HEK293T (cell line): ENCODE results near the gene MLLT3.

Experiments
- CTCF ChIA-PET: fragments of 350-600 bp; formaldehyde crosslinking; extraction: SDS; loops from one replicate; lab custom pipeline; 2021; ENCODE audit warnings: antibody characterized with exemption, inconsistent platforms; lab: Yijun Ruan, JAX
- POLR2A ChIA-PET: fragments of 350-600 bp; formaldehyde crosslinking; extraction: SDS; loops from one replicate; lab custom pipeline; 2020; ENCODE audit warnings: antibody characterized with exemption, inconsistent platforms; lab: Yijun Ruan, JAX
- DNase-seq: peaks from one replicate; pipeline ENCODE4 v3.0.0; 2012; ENCODE audit warnings: mixed read lengths; ENCODE audit errors: extremely low spot score
- ARNT ChIP-seq: fragments of 450-650 bp; IDR thresholded peaks from 2 replicates; pipeline ENCODE4 v1.6.1; 2017; ENCODE audit warnings: mild to moderate bottlenecking
- BHLHE40 ChIP-seq: fragments of 450-650 bp; IDR thresholded peaks from 2 replicates; pipeline ENCODE4 v1.6.1; 2016; ENCODE audit warnings: mild to moderate bottlenecking, moderate library complexity, borderline replicate concordance
- CTBP1 ChIP-seq: fragments of 450-650 bp; IDR thresholded peaks from 2 replicates; pipeline ENCODE4 v1.6.1; 2016; ENCODE audit warnings: borderline replicate concordance
- ELF4 ChIP-seq: fragments of 450-650 bp; IDR thresholded peaks from 2 replicates; pipeline ENCODE4 v1.6.1; 2017; ENCODE audit warnings: antibody characterized with exemption
- FOXA1 ChIP-seq: fragments of 450-650 bp; IDR thresholded peaks from 2 replicates; pipeline ENCODE4 v1.6.1; 2016; ENCODE audit warnings: mild to moderate bottlenecking
- FOXK2 ChIP-seq: fragments of 450-650 bp; IDR thresholded peaks from 2 replicates; pipeline ENCODE4 v1.6.1; 2016; ENCODE audit warnings: mild to moderate bottlenecking
- FOXM1 ChIP-seq: fragments of 450-650 bp; IDR thresholded peaks from 2 replicates; pipeline ENCODE4 v1.6.1; 2017; ENCODE audit warnings: mild to moderate bottlenecking, borderline replicate concordance
- HDGF ChIP-seq: fragments of 450-650 bp; IDR thresholded peaks from 2 replicates; pipeline ENCODE4 v1.6.1; 2017; ENCODE audit warnings: antibody characterized with exemption, borderline replicate concordance
- L3MBTL2 ChIP-seq: fragments of 450-650 bp; conservative IDR thresholded peaks from 2 replicates; pipeline ENCODE4 v1.6.1; 2016; ENCODE audit warnings: mild to moderate bottlenecking
- LEF1 ChIP-seq: fragments of 450-650 bp; IDR thresholded peaks from 2 replicates; pipeline ENCODE4 v1.6.1; 2017; ENCODE audit warnings: mild to moderate bottlenecking, borderline replicate concordance
- NFRKB ChIP-seq: fragments of 450-650 bp; IDR thresholded peaks from 2 replicates; pipeline ENCODE4 v1.6.1; 2016; ENCODE audit warnings: mild to moderate bottlenecking, moderate library complexity
- PKNOX1 ChIP-seq: fragments of 450-650 bp; IDR thresholded peaks from 2 replicates; pipeline ENCODE4 v1.6.1; 2016
- SP1 ChIP-seq: fragments of 450-650 bp; IDR thresholded peaks from 2 replicates; pipeline ENCODE4 v1.6.1; 2017
- SUZ12 ChIP-seq: fragments of 450-650 bp; IDR thresholded peaks from 2 replicates; pipeline ENCODE4 v1.6.1; 2016; ENCODE audit warnings: mild to moderate bottlenecking
- TARDBP ChIP-seq: fragments of 450-650 bp; IDR thresholded peaks from 2 replicates; pipeline ENCODE4 v1.6.1; 2016
- ZNF384 ChIP-seq: fragments of 450-650 bp; IDR thresholded peaks from 2 replicates; pipeline ENCODE4 v1.6.1; 2016

MLLT3 gene

GRCh38 chr9:20557285-20557684 lies 65.0 kb downstream of the MLLT3 start:
- TF ChIP-seq ELF4 = no peak
- DNase-seq = no peak
- POLR2A ChIA-PET = no interaction called here
- CTCF ChIA-PET = no interaction called here

- no peak for DNase-seq
- TF ChIP-seq ZNF384 = no peak
- TF ChIP-seq ELF4 = no peak
- no peak for TF ChIP-seq BHLHE40
- TF ChIP-seq FOXM1 = no peak
- TF ChIP-seq L3MBTL2 = 0 out of 2 replicates have a peak, but pooled peaks have one; percentile 0
- ChIA-PET POLR2A (interaction anchor here (0.7 kb wide), 1 partner anchor 1001 kb away, joined by 4 read pairs; no protein-coding TSS in a partner anchor), CTCF (interaction anchor here (0.6 to 0.7 kb wide), 4 partner anchors 71 to 386 kb away, joined by 3 read pairs; no protein-coding TSS in a partner anchor)
Observed at GRCh38 chr9:20553558-20554149, 68.6 kb downstream of the MLLT3 start.

DNA sequence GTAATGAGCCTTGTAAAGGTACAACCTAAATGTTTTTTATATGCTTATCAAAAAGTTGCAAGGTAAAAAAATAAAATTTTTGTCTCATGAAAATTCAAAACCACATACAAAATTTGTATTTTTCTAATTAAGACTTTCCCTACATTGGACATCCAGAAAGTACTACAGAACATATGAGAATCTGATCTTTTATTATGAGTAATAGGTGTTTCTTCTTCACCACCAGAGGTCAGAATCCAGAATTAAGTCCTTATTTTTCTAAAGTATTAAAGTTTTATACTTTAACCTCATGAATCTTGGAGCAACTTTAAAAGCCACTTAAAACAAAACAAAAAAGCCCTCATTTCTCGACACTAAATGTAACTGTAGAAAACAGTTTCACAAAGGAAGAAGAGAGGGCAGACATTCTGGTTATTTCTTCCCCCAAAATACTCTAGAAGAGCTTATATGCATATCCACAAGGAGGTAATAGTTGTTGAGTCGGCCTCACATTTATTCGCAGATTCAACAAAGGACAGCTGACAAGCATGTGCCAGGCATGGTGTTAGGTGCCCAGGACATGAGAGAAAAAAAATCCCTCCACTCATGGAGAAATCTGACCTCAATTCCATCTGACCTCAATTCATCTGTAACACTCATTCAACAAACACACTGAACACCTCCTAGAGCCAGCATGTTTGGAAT lies 69.3 kb downstream of the MLLT3 start:
- CTCF ChIA-PET = interaction anchor here (0.6 to 0.7 kb wide), 5 partner anchors 15 to 387 kb away, joined by 3 to 4 read pairs (median 3); no protein-coding TSS in a partner anchor

DNA sequence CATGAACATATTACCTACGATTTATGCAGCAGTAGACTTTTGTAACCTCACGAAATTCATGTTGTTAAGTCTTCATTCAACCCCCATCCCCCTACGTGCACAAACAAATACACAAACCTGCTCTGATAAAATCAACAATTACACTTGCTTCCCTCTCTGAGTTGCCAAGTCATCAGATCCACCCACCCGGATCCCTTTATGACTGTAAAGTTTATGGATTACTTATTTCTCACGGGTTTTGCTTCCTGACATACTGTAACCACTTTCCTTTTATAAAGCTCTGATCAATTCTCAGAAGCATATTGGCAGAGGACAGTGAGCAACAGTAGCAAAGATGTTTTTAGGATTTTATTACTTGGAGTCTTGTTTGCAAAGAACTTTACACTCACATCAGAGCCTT lies 70.5 kb downstream of the MLLT3 start:
- no peak for DNase-seq
- POLR2A ChIA-PET = no interaction called here
- CTCF ChIA-PET = no interaction called here
- TF ChIP-seq FOXK2 = no peak

More for the DNA sequence above, 69.3 kb downstream of the MLLT3 start:
- TF ChIP-seq L3MBTL2 = peak; percentile 23; the same call in 1 of the 2 replicates
- no peak for TF ChIP-seq ZNF384
- POLR2A ChIA-PET = interaction anchor here (0.7 kb wide), 1 partner anchor 1001 kb away, joined by 4 read pairs; no protein-coding TSS in a partner anchor
- no peak for DNase-seq

DNA sequence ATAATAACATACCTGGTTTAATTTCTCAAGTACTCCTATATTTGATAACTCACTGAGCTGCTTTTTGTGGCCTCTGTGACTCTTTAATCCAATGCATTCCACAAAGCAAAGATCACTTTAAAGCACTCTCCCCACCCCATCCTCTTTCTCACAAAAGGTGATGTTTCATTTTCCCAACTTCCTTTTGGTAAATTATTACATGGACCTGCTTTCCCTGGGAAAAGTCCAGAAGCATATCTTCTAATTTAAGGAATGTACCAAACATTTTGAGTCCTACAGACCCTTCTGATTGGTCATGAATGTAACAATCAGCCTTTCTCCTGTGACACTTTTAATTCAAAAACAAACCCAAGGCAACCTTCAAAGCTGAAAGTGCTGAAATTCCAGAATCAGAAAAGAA lies 71.1 kb downstream of the MLLT3 start:
- ChIA-PET CTCF (no interaction called here), POLR2A (interaction anchor here (1.0 kb wide), 1 partner anchor 14 kb away, joined by 3 read pairs; no protein-coding TSS in a partner anchor)
- no peak for DNase-seq
- TF ChIP-seq L3MBTL2 = no peak
- no peak for TF ChIP-seq BHLHE40
- no peak for TF ChIP-seq NFRKB
- TF ChIP-seq FOXM1 = no peak
- no peak for TF ChIP-seq ZNF384
- no peak for TF ChIP-seq ELF4
- TF ChIP-seq FOXK2 = no peak
- TF ChIP-seq HDGF = no peak
- no peak for TF ChIP-seq ARNT
- no peak for TF ChIP-seq PKNOX1
- no peak for TF ChIP-seq TARDBP
- TF ChIP-seq FOXA1 = no peak
- TF ChIP-seq CTBP1 = no peak
- no peak for TF ChIP-seq SUZ12
- no peak for TF ChIP-seq SP1
- TF ChIP-seq LEF1 = no peak

GRCh38 chr9:20550326-20550725 lies 72.0 kb downstream of the MLLT3 start:
- POLR2A ChIA-PET = no interaction called here
- no peak for TF ChIP-seq CTBP1
- no peak for TF ChIP-seq PKNOX1
- TF ChIP-seq TARDBP = no peak
- no peak for TF ChIP-seq ZNF384
- TF ChIP-seq BHLHE40 = no peak
- CTCF ChIA-PET = no interaction called here
- DNase-seq = no peak

GRCh38 chr9:20549053-20549452 lies 73.2 kb downstream of the MLLT3 start:
- no peak for DNase-seq
- TF ChIP-seq CTBP1 = no peak
- no peak for TF ChIP-seq SP1
- no peak for TF ChIP-seq NFRKB
- TF ChIP-seq FOXA1 = no peak
- no peak for TF ChIP-seq ARNT
- TF ChIP-seq HDGF = no peak
- TF ChIP-seq SUZ12 = no peak
- POLR2A ChIA-PET = no interaction called here
- CTCF ChIA-PET = no interaction called here
